Measurements from ENCODE around the gene FARSA. TPM values are rescaled to one million over a fixed set of nuclear protein-coding genes. Genes with fewer than 3 reads are reported as not detected.
"Not testable (repeated sequence)": the region's sequence is repeated elsewhere in the genome, so short reads cannot be mapped to it uniquely, and the experiment has no call there.

The FARSA gene
- polyA plus RNA-seq, 1 donor (not counting 4 experiments of a cell fraction or from before 2014, with no cell fraction given) = 30.9 TPM

GRCh38 chr19:12953138-12953798 lies 19.8 kb upstream of the FARSA start:
- H2AFZ ChIP-seq (ENCODE audit: control insufficient read depth, low read length) = no peak overlapping the region
- dilution Hi-C loops (cut with MboI; ENCODE audit: extremely low pct_ligation_motif_present, low sequenced_read_pairs) = no loop called here
- H3K27ac ChIP-seq (ENCODE audit: control insufficient read depth, insufficient read depth, low read length) = no peak overlapping the region
- H3K9me1 ChIP-seq (ENCODE audit: control insufficient read depth, extremely low read depth, insufficient read depth, low read length) = peaks cover 2% of the 10 kb centered on the region
- peaks cover 26% of the 10 kb centered on the region for H3K4me1 ChIP-seq (ENCODE audit: control insufficient read depth, extremely low read depth, insufficient read depth, low read length)
- peaks cover 46% of the 10 kb centered on the region for H3K79me2 ChIP-seq (ENCODE audit: control insufficient read depth, insufficient read depth, low read length)
- H3K4me3 ChIP-seq (ENCODE audit: control insufficient read depth in 2 of 3, extremely low read depth in 1 of 3, insufficient read depth in 2 of 3, low read depth in 1 of 3, low read length in 3 of 3) = no peak overlapping the region
- TF ChIP-seq EZH2 (IDR thresholded peaks at IDR 0.05; ENCODE audit: low read length) (no peak), CTCF (optimal IDR thresholded peaks at IDR 0.05 in 1 of 3, IDR thresholded peaks at IDR 0.05 in 1 of 3, conservative IDR thresholded peaks at IDR 0.05 in 1 of 3; ENCODE audit: extremely low read depth in 1 of 3, insufficient read depth in 2 of 3, low read length in 3 of 3) (no peak)
- no peak overlapping the region for H3K9ac ChIP-seq (ENCODE audit: control insufficient read depth, extremely low read depth, insufficient read depth, low read length)
- H4K20me1 ChIP-seq (ENCODE audit: control insufficient read depth, extremely low read depth, insufficient read depth, low read length) = no peaks in the 10 kb centered on the region
- FAIRE-seq (no peak), DNase-seq (ENCODE audit: low read depth, low spot score) (no peak)
- peaks cover 35 to 42% of the 10 kb centered on the region in 2 experiments for H3K36me3 ChIP-seq (ENCODE audit: control insufficient read depth in 2 of 2, extremely low read depth in 1 of 2, insufficient read depth in 2 of 2, low read length in 2 of 2)
- no peak overlapping the region for H3K4me2 ChIP-seq (ENCODE audit: control insufficient read depth, extremely low read depth, insufficient read depth, low read depth, low read length)
- H3K9me3 ChIP-seq (ENCODE audit: control insufficient read depth, low read depth, low read length) = no peaks in the 10 kb centered on the region
- H3K27me3 ChIP-seq (ENCODE audit: control insufficient read depth, extremely low read depth, insufficient read depth, low read length) = no peaks in the 10 kb centered on the region

- Histone ChIP-seq H3K4me1 (ENCODE audit: control insufficient read depth, extremely low read depth, insufficient read depth, low read length) (peaks cover 26% of the 10 kb centered on the region), H4K20me1 (ENCODE audit: control insufficient read depth, extremely low read depth, insufficient read depth, low read length) (no peaks in the 10 kb centered on the region), H3K4me2 (ENCODE audit: control insufficient read depth, extremely low read depth, insufficient read depth, low read depth, low read length) (no peak overlapping the region), H3K79me2 (ENCODE audit: control insufficient read depth, insufficient read depth, low read length) (peaks cover 51% of the 10 kb centered on the region), H3K27ac (ENCODE audit: control insufficient read depth, insufficient read depth, low read length) (peak overlapping the region; percentile 26), H3K9me1 (ENCODE audit: control insufficient read depth, extremely low read depth, insufficient read depth, low read length) (peaks cover 2% of the 10 kb centered on the region), H3K27me3 (ENCODE audit: control insufficient read depth, extremely low read depth, insufficient read depth, low read length) (no peaks in the 10 kb centered on the region), H3K4me3 (ENCODE audit: control insufficient read depth in 2 of 3, extremely low read depth in 1 of 3, insufficient read depth in 2 of 3, low read depth in 1 of 3, low read length in 3 of 3) (no peak overlapping the region), H3K9ac (ENCODE audit: control insufficient read depth, extremely low read depth, insufficient read depth, low read length) (no peak overlapping the region), H3K36me3 (ENCODE audit: control insufficient read depth in 2 of 2, extremely low read depth in 1 of 2, insufficient read depth in 2 of 2, low read length in 2 of 2) (peaks cover 39 to 48% of the 10 kb centered on the region in 2 experiments), H3K9me3 (ENCODE audit: control insufficient read depth, low read depth, low read length) (no peaks in the 10 kb centered on the region), H2AFZ (ENCODE audit: control insufficient read depth, low read length) (no peak overlapping the region)
- DNase-seq (ENCODE audit: low read depth, low spot score) (no peak), FAIRE-seq (no peak)
- no peak for TF ChIP-seq CTCF (optimal IDR thresholded peaks at IDR 0.05 in 1 of 3, IDR thresholded peaks at IDR 0.05 in 1 of 3, conservative IDR thresholded peaks at IDR 0.05 in 1 of 3; ENCODE audit: extremely low read depth in 1 of 3, insufficient read depth in 2 of 3, low read length in 3 of 3)
- TF ChIP-seq EZH2 (IDR thresholded peaks at IDR 0.05; ENCODE audit: low read length) = no peak
- dilution Hi-C loops (cut with MboI; ENCODE audit: extremely low pct_ligation_motif_present, low sequenced_read_pairs) = no loop called here
Measured at GRCh38 chr19:12952488-12953137, 19.1 kb upstream of the FARSA start.

- FAIRE-seq; H3K27me3 ChIP-seq (ENCODE audit: control insufficient read depth, extremely low read depth, insufficient read depth, low read length); H3K9me3 ChIP-seq (ENCODE audit: control insufficient read depth, low read depth, low read length); H3K9ac ChIP-seq (ENCODE audit: control insufficient read depth, extremely low read depth, insufficient read depth, low read length); H3K9me1 ChIP-seq (ENCODE audit: control insufficient read depth, extremely low read depth, insufficient read depth, low read length); H2AFZ ChIP-seq (ENCODE audit: control insufficient read depth, low read length); dilution Hi-C loops (cut with MboI; ENCODE audit: extremely low pct_ligation_motif_present, low sequenced_read_pairs); DNase-seq (ENCODE audit: low read depth, low spot score); H3K4me3 ChIP-seq (ENCODE audit: control insufficient read depth in 2 of 3, extremely low read depth in 1 of 3, insufficient read depth in 2 of 3, low read depth in 1 of 3, low read length in 3 of 3); H4K20me1 ChIP-seq (ENCODE audit: control insufficient read depth, extremely low read depth, insufficient read depth, low read length); H3K27ac ChIP-seq (ENCODE audit: control insufficient read depth, insufficient read depth, low read length); H3K4me2 ChIP-seq (ENCODE audit: control insufficient read depth, extremely low read depth, insufficient read depth, low read depth, low read length): not testable (repeated sequence)
- H3K4me1 ChIP-seq (ENCODE audit: control insufficient read depth, extremely low read depth, insufficient read depth, low read length) = peaks cover 30% of the 10 kb centered on the region
- H3K36me3 ChIP-seq (ENCODE audit: control insufficient read depth in 2 of 2, extremely low read depth in 1 of 2, insufficient read depth in 2 of 2, low read length in 2 of 2) = peaks cover 39 to 50% of the 10 kb centered on the region in 2 experiments
- H3K79me2 ChIP-seq (ENCODE audit: control insufficient read depth, insufficient read depth, low read length) = peaks cover 55% of the 10 kb centered on the region
Measured at GRCh38 chr19:12952050-12952449, 18.5 kb upstream of the FARSA start.
